NCI-H82 treated with DMSO at 0.1 percent for 48 hours (cell line): Measurements from ENCODE around the gene VSIR.
A peak's percentile ranks its signal among the peaks of the same experiment; 100 is the strongest.

Source experiments
- DNase-seq: peaks from one replicate; lab custom pipeline; 2025; ENCODE audit not compliant: unreplicated experiment; lab: John Stamatoyannopoulos, UW

The VSIR gene

DNA sequence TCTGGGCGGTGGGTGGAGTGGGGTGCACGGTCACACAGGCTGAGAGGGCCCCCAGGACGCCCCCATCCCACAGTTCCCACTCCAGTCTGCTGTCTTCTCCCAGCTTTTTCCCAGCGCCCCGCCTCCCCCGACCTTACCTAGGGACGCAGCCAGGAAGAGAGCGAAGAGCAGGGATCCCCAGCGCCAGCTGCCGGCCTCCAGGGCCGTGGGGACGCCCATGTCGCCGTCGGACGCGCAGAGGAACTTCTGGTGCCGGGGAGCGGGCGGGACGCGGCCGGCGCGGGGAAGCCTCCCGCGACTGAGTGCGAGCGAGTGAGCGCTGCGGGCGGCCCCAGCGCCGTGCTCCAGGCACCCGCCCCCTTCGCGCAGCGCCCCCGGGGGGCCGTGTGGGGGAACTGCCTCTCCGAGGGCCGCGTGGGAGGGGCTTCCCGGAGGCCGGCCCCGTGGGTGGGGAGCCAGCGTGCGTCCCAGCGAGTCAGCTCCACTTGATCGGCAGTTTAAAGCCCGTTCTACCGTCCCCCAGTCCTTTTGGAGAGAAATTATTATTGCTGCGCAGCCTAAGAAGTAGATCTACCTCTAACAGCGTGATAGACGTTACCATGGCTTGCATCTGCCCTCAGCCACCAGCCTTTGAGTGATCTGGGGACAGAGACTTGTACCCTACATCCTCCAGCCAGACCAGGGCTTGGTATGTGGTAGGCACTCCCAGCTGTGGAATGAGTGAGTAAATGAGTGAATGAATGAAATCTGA is at the start of gene VSIR:
VSIR (minus strand) TSS at position 300 of the 751 bp plus-strand sequence; CDS start at position 219, 81 bp downstream.
- DNase-seq, result no peak

DNA sequence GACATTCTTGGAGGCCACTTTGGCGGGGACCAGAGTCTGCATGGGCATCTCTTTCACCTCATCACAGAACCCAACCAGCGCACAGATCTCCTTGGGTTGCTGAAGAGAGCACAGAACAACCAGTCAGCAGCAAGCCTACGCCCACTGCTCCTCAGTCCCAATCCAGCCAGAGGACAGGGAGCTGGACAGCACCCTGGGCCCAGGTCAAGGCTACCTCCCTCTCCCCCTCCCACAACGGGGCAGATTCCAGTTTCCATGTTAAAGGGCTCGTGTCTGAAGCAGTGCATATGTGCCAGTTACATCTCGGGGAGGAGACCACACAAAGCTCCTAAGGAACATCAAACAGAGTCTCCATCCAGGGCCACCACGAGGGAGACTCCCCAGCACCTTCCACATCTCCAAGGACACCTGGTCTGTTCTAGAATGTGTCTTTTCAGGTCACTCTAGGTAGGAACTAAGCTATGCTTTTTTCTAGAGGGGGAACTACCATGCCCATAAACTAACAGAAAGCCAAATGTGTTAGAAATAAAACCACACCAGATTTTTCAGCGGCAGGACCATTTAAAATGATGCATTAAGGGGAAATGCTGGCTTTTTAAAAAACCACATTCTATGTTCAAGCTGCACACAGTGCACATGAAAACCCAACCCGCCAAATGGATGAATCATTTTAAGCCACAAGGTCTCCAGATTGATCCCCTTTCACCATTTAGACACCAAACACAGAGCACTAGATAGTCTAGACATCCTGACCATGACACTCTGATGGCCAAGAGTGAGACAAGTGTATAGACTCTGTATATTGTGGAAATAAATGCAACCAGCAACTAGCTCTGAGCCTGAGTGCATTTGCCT is 48.8 kb upstream of the VSIR start:
- DNase-seq, result no peak

DNA sequence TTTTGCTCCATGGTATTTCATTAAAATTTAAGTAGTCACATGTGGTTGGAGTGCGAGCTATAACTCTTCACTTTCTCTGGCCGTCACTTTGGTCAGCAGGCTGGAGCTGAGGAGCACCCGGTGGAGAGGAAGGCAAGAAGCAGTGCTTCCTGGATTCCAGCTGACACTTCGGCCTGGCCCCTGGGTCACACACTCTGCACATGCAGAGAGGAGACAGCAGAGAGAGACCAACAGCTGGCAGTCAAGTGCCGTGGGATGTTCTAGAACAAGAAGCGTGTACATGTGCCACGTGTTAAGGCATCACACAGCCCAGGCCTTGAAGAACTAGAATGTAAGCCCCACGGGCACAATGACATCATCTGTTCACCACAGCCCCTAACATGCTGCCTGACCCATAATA is 47.6 kb upstream of the VSIR start:
- no peak for DNase-seq

DNA sequence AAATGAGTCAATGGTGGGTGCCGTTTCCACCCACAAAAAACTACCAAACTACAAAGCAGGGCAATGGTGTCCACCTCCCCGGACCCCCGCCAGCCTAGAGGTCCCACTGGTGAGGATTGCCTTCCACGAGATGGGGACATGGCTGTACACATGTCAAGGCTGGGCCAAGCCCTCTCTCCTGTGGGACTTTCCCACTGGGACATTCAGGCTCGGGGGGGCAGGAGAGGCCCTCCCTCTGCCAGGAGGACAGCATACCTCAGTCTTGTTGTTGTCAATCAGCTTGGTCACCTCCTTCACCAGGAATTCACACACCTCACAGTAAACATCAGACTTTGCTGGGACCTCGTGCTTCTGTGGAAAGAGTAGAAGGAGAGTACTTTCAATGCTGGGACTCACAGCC is 46.7 kb upstream of the VSIR start:
- DNase-seq, result no peak

DNA sequence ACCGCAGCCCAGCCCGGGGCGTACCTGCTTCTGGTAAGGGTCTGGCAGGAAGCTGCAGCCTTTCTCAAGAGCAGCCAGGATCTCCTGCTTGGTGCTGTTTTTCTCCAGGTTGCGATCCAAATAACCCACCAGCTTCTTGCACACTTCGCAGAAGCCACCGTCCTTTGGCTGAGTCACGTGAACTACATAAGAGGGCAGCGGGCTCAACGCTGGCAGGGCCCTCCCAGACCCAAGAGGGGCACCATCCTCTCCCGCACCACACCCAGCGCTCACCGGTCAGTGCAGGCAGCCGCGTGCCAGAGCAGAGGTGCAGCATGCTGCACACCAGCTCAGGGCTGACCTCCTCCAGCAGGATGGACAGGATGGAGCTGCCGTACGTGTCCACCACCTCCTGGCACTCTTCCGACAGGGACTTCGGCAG is 46.1 kb upstream of the VSIR start:
- DNase-seq, result no peak

DNA sequence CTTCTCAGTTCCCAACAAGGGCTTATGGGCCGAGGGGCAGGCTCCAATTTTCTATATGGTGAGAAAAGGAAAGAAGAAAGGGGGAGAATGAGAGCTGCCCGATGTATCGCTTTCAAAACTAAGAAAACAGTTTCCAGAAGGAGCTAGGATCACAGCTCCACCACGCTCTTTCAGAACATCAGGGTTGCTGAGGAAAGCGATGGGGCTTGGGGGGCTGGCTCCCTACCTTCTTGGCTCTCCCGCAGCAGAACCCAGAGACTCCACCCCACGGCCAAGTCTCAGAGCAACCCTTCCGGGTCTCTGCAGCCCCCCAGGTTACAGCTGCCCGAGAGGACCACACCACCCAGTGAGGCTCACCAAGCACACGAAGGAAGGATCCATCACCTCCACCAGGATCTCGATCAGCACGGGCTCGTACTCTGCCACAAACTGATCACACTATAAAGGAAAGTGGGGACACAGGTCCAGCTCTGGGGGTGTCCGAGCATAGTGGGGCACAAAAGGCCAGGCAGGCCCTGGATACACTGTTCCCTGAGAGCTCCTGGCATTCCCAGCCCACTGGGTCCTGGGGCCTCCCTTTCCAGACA is 45.4 kb upstream of the VSIR start:
- DNase-seq, result no peak

DNA sequence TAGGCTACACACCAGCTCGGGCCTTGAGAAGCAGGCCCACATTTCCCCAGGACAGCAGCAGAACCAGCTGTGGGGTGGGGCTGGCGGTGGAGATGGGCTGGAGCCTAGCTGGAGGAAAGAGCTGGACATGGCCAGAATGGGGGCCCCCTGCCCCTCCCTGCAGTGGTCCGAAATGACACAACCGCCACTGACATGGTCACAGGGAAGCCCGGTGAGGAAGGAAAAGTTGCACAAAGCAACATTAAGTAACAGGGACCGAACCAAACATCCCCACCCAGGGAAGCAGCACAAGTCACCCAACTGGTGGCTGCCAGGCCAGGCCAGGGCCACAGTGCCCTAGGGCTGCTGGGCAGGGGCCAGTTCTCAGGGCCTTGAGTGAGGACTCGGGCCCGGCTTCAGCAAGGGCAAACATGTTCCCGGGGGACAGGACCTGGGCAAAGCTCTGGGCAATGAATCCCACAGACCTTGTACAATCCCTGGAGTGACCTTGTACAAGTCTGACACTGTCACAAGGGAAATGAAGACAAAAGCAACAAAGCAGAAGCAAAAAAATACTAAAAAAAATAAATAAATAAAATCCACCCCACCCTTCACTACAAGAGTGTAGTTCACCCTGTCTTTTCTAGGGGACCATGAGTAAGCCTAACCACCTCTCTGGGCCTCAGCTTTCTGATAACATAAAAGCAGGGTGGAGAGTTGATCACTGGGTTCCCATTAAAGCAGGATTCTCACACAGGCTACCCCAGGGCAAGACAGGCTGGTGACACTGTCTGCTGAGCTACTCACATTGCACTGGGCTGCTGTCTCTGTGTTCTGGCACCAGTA is 44.7 kb upstream of the VSIR start:
- no peak for DNase-seq

DNA sequence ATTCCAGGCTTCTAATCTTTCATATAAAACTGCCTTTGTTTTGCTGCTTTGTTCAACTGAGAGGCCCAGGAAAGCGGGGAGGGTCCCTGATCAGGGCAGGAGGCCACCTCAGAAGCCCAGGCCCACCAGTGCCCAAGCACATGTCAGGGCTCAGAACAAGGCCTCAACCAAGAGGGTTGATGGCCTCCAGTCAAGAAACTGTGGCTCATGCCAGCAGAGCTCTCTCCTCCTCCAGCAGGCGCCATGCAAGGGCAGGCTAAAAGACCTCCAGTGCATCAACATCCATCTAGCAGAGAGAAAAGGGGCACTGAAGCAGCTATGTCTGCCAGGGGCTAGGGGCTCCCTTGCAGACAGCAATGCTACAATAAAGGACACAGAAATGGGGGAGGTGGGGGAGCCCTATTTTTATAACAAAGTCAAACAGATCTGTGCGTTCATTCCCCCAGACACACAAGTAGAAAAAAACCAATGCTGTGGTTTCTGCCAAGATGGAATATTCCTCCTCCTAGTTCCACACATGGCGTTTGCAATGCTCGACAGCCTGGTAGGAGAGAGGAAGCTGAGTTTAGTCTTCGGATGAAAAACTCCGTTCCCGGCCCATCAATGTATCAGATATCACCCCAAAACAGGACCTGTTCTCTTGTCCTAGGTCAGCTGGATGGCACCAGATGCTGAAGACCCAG is 43.8 kb upstream of the VSIR start:
- no peak for DNase-seq

DNA sequence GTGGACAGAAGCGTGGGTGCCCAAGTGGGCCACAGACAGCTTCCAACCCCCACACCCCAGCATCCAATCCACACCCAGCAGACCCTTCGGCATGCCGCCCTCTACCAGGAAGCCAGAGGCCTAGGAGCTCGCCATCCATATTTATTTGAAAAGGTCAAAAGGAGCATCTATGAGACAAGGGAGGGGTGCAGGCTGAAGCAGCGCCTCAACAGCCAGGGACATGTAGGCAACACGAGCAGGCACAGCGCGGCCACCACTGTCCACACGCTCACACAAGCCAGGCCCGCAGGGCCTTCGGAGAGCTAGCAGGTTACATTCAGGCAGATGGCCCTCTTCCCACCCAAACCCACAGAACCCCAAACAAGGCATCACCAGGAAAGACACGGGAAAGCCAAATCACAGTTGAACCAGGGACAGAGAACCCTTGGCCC is 43.1 kb upstream of the VSIR start:
- no peak for DNase-seq

DNA sequence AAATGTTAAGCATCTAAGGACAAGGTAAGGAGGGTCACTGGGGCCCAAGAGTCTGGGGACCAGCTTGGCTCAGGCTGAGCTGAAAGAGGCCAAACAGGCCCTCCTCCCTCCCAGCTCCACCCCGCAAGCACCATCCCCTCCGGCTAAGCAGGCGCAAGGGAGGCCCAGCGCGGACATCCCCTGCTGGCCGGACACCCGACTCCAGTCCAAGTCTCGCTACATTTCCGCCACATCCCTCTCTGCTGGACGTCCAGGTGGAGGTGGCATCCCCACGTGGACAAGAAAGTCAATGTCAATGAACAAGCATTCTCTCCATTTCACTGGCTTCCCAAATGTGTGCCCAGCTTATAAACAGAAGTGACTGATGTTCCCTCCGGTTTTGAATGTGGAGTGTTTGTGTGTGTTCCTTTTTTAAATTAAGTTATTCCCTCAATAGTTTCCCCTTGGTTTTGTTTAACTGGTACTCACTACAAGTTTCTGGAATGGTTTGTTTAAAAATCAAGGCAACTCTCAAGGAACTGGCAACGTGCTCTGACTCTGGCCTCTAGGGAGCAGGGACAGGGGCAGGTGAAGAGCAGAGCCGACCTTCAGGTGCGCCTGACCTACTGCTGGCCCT is 42.3 kb upstream of the VSIR start:
- DNase-seq, result no peak

DNA sequence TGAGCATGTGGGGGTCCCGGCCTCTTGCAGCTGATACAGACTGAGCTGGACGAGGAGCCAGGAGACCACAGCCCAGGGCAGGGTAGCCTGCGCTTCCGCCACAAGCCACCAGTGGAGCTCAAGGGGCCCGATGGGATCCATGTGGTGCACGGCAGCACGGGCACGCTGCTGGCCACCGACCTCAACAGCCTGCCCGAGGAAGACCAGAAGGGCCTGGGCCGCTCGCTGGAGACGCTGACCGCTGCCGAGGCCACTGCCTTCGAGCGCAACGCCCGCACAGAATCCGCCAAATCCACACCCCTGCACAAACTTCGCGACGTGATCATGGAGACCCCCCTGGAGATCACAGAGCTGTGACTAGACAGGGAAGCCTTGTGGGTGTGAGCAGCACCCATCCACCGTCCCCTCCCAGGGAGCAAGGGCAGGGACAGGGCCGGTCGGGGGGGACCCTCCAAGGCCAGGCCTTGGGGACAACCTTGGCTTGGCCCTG is 41.6 kb upstream of the VSIR start:
- DNase-seq, result no peak

DNA sequence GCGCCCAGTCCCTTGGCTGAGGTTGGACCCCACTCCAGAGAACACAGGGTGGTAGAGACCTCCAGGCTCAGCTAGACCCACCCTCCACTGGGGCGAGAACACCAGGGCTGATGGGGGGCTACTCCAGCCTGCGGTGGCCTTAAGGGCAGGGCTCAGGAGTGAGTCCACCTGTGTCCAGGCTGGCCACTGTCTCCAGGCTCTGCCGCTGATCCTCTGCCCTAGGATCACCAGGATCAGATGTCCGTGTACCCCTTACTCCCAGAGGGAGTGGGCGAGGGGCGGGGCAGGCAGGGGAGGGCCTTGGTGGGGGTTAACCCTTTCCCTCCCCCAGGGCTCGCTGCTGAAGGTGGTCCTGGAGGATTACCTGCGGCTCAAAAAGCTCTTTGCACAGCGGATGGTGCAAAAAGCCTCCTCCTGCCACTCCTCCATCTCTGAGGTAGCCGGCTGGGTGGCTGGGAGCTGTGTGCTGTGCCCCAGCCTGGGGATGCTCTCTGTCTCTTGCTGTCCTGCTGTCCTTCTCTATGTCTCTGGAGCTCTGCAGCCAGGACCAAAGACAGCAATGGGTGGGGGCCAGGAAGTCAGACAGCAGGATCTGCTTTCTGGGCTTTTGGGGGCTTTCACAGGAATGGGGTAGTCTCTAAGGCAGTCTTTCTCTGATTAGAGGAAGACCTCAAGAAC is 39.7 kb upstream of the VSIR start:
- DNase-seq, result no peak

DNA sequence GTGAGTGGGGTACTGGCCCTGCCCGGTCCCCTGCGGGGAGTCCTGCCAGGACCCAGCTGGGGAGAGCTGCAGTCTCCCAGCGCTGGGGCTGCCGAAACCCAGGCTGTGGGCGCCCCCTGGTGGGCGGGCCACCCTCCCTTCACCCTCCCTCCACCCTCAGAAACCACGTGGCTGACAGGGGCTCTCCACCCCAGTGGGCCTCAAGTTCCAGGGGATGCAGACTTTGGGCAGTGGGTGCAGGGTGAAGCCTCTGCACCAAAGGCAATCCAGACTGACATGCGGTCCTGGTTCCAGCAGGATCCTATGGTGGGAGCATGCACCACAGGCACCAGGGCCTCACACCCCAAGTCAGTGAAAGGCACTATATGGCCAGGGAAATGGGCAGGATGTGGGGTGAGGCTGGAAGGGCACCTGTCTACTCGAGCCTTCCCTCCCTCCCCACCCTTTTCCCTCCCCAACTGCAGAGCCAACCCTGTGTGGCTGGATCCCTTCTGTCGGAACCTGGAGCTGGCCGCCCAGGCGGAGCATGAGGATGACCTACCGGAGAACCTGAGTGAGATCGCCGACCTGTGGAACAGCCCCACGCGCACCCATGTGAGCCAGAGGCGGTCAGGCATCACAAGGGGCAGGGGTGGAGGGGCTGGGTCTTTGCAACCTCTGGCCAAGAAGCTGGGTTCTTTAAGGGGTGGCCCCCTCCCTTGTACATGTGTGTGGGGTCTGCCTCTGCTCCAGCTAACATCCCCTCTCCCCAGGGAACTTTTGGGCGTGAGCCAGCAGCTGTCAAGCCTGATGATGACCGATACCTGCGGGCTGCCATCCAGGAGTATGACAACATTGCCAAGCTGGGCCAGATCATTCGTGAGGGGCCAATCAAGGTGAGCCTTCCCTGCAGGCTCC is 38.9 kb upstream of the VSIR start:
- peak; percentile 2 for DNase-seq

DNA sequence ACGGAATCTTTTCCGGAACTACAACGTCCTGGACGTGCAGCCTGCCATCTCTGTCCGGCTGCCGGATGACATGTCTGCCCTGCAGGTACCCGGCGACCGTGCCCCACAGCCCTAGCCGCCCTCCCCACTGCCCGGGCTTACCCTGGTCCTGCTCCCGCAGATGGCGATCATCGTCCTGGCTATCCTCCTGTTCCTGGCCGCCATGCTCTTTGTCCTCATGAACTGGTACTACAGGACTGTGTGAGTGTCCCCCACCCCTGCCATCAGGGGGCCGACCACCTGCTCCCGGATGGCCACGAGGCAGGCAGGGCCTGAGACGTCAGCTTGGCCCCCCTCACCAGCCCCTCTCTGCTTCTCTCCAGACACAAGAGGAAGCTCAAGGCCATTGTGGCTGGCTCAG is 38.0 kb upstream of the VSIR start:
- no peak for DNase-seq

DNA sequence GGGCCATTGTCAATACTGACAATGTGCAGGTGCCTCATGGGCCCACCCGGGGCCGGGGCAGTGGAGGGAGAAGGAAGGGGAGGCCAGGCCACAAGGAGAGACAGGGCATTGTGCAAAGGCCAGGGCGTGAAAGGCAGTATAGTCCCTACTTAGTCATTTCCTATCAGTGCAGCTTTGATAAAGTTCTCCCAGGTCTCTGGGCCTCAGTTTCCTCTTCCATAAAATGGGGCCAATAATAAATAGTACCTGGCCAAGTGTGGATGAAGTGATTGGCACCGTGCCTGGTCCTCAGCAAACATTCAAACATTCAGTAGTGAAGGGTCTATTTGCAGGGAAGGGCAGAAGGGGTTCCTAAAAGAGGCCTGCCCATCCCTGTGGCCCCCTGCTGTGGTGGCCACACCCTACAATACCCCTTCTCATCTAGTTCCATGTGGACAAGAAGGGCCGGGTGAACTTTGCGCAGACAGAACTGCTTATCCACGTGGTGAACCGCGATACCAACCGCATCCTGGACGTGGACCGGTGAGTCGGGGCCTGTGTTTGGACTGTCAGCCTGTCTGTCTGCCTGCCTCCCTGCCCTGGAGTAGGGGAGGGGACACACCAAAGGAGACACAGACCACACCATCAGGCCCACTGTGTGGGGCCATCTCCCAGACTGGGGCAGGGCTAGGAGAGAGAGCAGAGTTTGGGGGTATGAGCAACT is 36.9 kb upstream of the VSIR start:
- DNase-seq, result no peak

DNA sequence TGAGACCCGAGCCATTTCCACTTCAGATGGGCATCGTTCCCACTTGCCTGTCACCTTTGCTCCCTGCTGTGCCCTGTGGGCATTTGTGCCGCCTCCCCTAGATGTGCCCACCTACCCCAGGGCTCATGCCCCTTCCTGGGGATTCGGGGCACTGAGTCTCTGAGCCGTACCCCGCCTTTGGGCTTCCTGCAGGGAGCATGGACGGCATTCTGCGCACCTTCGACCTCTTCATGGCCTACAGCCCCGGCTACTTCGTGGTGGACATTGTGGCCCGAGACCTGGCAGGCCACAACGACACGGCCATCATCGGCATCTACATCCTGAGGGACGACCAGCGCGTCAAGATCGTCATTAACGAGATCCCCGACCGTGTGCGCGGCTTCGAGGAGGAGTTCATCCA is 36.3 kb upstream of the VSIR start:
- no peak for DNase-seq

DNA sequence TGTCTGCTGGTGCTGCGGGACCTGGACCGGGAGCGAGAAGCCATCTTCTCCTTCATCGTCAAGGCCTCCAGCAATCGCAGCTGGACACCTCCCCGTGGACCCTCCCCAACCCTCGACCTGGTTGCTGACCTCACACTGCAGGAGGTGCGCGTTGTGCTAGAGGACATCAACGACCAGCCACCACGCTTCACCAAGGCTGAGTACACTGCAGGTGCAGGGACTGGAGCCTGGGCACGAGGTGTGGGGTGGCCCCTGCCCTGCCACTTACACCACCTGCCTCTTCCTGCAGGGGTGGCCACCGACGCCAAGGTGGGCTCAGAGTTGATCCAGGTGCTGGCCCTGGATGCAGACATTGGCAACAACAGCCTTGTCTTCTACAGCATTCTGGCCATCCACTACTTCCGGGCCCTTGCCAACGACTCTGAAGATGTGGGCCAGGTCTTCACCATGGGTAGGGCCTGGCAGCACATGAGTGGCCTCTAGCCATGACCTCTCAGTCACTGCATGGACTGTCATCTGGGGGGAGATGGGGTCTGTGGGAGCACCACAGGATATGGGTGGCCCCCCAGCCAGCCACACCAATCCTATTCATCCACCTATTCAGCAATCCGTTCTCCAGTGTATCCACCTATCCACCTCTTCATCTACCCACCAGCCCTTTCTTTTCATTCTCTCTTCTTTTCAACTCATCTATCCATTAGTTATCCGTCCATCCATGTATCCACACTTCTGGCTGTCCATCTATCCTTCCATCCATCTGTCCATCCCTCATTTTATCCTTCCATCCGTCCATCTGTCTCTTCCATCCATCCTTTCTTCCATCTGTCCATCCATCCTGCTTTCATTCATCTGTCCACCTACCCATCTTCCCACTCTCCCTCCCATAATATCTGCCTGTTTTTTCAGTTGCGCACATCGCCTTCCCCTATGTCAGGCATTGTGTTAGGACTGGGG is 34.5 kb upstream of the VSIR start:
- no peak for DNase-seq
